AG09319 (cell line): ENCODE results near the gene TRMT6.

Source experiments
- DNase-seq: peaks from one replicate; pipeline ENCODE4 v3.0.0-alpha.2; 2010; ENCODE audit warnings: low read depth; ENCODE audit errors: extremely low read depth
- CTCF ChIP-seq: IDR thresholded peaks from 2 replicates; pipeline ENCODE4 v1.5.1; 2011; ENCODE audit warnings: low read depth, mild to moderate bottlenecking, inconsistent platforms, low read length, moderate library complexity

The TRMT6 gene

GRCh38 chr20:5900908-5901307, 49.4 kb downstream of the TRMT6 start:
- TF ChIP-seq CTCF, result no peak
- DNase-seq, result no peak

DNA sequence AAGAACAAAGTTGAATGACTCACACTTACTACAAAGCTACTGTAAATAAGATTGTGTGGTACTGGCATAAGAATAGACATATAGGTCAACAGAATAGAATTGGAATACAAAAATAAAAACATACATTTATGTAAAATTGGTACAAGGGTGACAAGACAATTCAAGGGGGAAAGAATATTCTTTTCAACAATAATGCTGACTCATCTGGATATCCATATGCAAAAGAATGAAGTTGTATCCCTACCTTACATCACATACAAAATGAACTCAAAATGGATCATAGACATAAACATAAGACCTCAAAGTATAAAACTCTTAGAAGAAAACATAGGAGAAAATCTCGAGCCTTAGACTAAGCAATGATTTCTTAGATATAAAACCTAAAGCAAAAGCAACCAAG, 50.9 kb downstream of the TRMT6 start:
- no peak for DNase-seq
- TF ChIP-seq CTCF, result no peak

DNA sequence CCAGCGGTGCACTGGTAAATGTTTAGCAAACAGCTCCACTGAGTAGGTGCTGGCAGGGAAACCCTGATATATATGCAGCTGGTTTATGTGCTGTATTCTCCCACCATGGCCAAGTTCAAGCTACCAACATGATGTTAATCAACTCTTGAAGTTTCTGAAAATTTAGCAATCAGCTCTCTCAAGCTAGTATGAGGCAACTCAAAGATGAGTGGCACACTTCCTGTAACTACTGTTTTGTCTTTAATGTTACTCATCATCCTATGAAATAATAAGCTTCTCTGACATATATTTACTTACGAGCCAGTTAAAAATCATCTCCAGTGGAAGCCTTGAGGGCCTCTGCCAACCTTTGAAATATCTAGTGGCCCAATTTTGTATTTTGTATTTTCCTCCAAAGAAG, 54.7 kb downstream of the TRMT6 start:
- no peak for TF ChIP-seq CTCF
- no peak for DNase-seq

- no peak for TF ChIP-seq CTCF
These were observed 56.7 kb downstream of the TRMT6 start for GRCh38 chr20:5893621-5894020.

GRCh38 chr20:5893052-5893451, 57.3 kb downstream of the TRMT6 start:
- no peak for TF ChIP-seq CTCF
- DNase-seq, result no peak

More at GRCh38 chr20:5893621-5894020, 56.7 kb downstream of the TRMT6 start:
- DNase-seq, result no peak

GRCh38 chr20:5890773-5891441, 59.4 kb downstream of the TRMT6 start:
- DNase-seq, result no peak

GRCh38 chr20:5888041-5888440, 62.3 kb downstream of the TRMT6 start:
- TF ChIP-seq CTCF, result no peak
- no peak for DNase-seq

More at GRCh38 chr20:5890773-5891441, 59.4 kb downstream of the TRMT6 start:
- no peak for TF ChIP-seq CTCF
